ENCODE data around the gene NCF4.
A peak's percentile ranks its signal among the peaks of the same experiment; 100 is the strongest.

The NCF4 gene

DNA sequence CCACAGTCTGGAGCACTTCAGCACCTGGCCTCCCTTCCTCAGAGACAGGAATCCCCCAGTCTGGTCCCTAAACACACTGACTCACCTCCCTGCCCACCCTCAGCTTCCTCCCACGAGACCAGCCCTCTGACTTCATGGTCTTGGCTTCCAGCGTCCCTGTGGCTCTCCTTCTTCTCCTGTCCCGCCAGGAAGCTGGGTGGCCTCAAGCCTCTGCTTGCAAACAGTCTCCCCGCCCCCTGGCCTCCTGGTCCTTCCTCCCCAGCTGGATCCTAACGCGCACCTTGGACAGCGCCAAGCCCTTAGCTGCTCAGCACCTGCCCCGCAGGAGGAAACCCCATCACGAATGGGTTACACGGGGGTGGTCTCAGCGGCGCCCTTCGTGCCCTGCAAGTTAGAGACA lies 4.5 kb downstream of the NCF4 start:
- no peak for DNase-seq

DNA sequence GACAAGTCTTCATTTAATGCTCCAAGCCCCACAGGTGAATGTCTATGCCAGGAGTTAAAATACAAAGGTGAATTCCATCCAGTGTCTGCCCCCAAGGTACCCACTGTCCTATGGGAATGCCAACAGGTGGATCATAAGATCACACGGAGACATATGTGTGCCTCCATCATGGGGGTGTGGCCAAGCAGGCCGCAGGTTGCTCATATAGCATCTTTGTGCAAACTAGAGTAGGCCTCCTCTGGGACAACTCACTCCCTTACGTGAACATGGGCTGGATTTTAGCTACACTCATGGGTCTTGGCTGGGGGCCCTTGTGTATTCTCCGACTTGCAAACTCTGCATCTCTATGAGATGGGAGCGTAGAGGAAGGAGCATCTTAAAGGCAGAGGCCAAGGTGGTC lies 6.9 kb downstream of the NCF4 start:
- DNase-seq, result no peak

GRCh38 chr22:36868546-36869181 lies 7.9 kb downstream of the NCF4 start:
- DNase-seq, result no peak

- DNase-seq, result no peak
Observed at GRCh38 chr22:36870250-36870649, 9.4 kb downstream of the NCF4 start.

- no peak for DNase-seq
Observed at GRCh38 chr22:36871669-36872081, 10.9 kb downstream of the NCF4 start.

DNA sequence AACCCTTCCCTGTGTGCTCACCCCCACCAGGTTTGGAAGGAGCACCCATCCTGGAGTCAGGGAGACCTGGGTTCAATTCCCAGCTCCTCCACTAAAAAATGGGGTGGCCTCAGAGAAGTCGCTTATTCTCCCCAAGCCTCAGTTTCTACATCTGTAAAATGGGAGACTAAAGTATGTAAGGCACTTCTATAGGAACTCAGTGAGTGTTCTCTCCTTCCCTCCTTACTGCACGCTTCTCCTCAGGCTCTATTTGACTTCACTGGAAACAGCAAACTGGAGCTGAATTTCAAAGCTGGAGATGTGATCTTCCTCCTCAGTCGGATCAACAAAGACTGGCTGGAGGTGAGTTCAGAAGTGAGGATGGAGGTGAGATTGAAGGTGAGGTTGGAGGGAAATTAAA lies 11.3 kb downstream of the NCF4 start:
- no peak for DNase-seq

- no peak for DNase-seq
Observed at GRCh38 chr22:36872866-36873498, 12.2 kb downstream of the NCF4 start.

DNA sequence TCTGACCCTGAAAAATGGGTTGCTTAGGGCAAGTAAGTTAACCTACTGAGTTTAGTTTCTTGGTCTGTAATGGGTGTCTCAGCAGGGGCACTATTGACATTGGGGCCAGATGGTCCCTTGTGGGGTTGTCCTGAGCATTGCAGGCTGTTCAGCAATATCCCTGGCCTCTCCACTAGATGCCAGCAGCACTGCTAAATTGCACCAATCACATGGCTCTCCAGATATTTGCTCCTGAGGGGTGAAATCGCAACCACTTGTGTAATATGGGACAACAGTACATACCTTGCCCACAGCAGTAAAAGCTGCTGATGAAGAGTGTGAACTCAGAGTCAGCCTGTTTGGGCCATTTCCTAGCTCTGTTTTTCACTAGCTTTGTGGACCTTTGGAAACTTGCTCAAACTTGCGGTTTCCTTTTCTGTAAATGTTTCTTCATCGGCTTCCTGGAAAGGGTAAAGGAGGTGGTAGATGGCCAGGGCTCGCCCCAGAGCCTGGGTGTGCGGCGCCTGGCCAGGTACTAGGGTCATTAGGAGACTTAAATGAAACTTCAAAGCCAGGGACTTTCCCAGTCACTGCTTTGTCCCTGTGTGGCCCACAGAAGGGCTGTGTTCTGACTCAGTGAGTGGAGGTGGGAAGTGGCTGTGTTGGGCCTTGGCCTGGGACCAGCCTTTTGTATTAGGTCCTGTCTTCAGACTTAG lies 13.0 kb downstream of the NCF4 start:
- DNase-seq, result peak; percentile 59 to 66

DNA sequence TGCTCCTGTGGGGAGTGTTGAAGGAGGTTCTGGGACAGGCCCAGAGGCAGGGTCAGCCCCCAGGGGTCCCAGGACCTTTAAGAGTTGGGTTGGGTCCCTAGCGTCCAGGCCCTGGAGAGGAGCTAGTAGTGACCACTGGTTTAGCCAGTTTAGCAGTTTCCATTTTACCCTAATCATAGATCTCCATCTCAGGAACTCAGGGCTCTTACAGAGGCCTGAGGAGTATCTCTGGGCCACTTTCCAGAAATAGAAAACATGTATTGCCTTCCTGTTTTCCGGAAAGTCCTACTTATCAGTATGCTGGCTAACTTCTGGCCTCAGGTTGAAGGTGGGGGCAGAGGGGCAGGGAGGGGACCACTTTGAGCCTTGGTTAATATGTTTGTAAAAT lies 13.5 kb downstream of the NCF4 start:
- no peak for DNase-seq

DNA sequence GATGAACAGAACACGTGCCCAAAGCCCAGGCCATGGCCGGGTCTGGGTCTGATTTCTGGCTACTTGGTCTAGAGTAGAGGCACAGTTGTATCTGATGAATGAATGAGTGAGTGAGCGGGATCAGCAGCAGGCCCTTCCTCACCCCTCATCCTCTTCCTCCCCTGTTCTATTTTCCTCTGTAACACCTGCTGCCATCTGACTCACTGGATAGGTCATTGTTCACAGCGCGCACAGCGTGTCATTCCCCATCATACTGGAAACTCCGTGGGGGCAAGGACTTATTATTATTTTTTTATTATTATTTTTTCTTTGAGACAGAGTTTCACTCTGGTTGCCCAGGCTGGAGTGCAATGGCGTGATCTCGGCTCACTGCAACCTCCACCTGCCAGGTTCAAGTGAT lies 13.9 kb downstream of the NCF4 start:
- DNase-seq, result no peak

DNA sequence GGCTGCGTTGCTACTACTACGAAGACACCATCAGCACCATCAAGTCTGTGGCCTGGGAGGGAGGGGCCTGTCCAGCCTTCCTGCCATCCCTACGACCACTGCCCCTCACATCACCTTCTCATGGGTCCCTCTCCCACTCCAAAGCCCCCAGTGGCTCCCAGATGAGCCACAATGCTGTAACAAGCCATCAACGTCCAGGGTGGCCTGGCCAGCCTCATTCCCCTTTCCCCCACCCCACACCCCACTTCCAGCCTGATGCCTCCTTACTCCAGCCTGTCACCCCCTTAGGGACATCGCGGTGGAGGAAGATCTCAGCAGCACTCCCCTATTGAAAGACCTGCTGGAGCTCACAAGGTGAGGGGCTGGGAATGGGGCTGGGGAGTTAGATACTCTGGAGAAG lies 14.9 kb downstream of the NCF4 start:
- no peak for DNase-seq

GRCh38 chr22:36879775-36880174 lies 19.0 kb downstream of the NCF4 start:
- DNase-seq, result no peak

DNA sequence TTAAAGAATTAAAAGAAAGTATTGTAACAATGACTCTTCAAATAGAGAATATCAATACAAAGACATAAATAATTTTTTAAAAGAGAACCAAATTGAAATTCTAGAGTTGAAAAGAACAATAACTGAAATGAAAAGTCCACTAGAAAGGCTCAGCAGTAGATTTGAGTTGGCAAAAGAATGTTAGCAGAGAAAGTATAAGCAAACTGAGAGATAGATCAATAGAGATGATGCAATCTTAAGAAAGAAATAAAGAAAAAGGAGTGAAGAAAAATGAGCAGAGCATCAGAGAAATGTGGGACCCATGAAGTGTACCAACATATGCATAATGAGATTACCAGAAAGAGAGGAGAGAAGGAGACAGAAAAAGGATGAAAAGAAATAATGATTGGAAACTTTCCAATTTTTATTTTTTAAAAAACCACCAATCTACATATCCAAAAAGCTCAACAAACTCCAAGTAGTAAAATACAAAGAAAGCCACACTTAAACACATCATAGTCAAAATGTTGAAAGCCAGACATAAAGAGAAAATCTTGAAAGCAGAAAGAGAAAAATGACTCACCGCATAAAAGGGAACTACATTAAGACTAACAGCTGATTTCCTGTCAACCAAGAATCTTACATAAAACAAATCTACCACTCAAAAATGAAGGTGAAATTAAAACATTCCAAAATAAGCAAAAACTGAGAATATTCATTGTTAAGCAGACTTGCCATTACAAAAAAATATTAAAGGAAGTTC lies 20.9 kb downstream of the NCF4 start:
- no peak for DNase-seq

DNA sequence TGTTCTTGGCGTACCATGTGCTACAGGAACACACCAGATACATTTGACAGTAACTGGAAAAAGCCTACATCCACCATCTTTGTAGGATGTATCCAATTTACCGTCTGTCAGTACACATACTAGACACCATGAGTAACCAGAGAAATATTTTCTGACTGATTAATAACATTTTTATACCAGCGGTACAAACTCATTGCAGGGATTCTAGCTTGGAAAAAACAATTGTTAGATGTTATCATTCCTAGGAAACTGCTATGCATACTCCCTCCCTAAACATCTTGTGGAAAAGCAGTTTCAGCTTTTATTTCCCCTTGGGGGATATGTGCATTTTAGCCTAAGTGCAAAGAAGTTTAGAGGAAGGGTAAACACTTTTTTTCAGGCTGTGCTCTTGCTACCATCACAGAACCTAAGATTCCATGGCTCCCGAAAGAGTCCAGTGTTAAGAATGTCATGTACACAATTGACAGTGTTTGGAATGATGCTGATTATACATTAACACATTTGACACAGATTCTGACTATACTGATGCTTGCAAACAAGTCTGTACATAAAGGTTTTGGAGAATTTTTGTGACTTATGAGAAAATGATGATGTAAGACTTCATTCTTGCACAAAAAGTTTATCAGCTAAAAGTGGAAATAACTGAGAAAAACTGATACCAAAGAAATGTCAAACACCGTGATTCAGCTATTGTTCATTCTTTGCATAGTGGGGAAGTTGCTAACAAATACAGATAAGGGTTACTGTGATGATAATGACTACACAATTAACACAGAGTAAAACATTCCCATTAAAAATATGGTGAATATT lies 23.7 kb downstream of the NCF4 start:
- no peak for DNase-seq

DNA sequence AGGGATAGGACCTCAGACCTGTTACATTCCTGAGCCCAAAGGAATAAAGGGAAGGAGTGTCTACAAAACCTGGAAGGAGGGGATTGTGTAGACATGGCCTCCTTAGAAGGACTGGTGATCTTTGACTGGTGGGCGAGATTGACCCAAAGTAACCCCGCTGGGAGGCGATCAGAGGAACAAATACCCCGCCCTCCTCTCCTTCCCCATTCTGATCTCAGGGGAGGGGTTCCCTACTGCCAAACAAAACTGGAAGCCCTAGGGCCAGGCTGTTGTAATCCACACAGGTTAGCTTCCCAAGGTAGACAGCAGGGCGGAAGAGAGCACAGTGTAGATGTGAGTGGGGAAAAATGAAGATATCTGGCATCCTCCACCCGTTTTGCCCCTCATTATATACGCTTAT lies 24.7 kb downstream of the NCF4 start:
- peak in 1 of 2 donors; percentile 15 for DNase-seq

DNA sequence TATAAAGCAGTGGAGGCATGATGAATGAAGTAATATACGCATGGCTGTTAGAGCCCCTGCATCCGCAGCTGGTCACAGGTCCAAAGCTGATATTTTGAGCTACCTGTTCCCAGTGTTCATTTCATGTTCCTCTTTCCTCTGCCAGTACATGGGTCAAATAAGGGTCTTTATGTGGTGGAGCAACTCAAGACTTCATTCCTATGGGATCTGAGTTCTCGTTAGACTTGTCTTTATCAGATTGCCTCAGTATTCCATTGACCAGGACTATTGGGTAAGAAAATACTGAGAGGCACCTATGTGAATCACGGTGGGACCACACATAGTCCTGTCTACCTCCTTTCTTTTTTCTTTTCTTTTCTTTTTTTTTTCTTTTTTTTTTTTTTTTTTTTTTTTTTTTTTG lies 25.2 kb downstream of the NCF4 start:
- no peak for DNase-seq

DNA sequence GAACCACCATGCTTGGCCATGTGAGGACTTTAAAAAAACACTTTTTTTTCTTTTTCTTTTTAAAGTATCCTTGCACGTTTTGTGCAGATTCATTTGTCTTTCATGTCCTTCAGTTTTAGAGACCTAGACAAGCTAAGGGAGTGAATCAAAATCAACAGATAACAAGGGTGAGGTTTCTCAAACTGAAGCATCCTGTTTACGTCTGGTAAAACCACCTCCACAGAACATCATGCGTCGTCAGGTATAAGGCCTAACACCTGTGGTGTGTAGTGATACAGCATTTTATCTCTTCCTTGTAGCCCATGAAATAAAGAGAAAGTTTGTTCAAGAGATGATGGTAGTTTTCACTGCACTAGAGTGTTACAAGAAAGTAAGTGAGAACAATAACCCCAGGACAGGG lies 26.4 kb downstream of the NCF4 start:
- peak in 1 of 2 donors; percentile 40 for DNase-seq

DNA sequence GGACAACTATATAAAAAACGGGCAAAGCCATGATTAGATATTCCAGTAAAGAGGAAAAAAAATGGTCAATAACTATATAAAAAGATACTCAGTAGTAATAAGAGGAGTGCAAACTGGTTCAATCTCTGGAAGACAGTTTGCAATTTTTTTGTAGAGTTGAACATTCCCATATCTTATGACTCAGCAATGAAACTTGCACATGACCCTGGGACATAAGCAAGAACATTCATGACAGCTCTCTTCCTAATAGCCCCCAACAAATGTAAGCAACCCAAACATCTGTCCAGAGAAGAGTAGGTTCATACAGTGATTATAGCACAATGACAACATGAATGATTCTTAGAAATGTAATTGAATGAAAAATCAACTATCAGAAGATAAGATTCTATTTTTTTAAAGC lies 30.8 kb downstream of the NCF4 start:
- no peak for DNase-seq

DNA sequence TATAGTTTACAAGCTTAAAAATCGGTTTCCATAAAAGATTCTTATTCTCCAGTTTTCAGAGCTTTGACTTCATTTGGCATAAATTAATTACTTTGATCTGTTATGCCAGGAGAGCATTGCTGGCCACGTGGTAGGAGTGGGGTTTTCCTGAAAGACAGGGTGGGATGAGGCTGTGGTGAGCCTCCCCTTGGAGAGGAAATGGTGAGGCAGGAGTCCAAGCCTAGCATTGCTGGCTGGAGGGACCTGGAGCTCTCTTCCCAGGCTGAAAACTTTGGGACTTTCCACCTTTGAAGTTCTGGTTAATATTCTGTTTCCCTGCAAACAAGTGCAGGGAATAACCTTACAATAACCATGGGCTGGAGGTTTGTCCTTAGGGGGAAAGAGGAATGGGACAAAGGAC lies 31.5 kb downstream of the NCF4 start:
- DNase-seq, result no peak

DNA sequence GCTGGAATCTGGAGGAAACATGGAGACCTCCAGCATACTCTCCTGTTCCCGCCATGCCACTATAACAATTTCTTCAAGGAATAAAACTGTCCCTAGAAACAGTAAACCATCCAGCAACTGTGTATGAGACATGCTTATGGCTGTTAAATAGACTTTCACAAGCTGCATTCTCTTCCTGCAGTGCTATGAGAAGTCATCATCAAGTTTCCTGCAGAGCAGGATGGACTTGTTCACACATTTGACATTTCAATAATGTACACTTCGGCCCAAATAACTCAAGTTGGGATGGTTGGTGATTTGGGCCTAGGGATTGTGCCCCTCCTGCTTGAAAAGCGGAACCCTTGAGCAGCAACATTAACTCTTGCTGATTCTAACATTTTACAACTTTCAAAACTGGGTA lies 32.5 kb downstream of the NCF4 start:
- DNase-seq, result no peak

DNA sequence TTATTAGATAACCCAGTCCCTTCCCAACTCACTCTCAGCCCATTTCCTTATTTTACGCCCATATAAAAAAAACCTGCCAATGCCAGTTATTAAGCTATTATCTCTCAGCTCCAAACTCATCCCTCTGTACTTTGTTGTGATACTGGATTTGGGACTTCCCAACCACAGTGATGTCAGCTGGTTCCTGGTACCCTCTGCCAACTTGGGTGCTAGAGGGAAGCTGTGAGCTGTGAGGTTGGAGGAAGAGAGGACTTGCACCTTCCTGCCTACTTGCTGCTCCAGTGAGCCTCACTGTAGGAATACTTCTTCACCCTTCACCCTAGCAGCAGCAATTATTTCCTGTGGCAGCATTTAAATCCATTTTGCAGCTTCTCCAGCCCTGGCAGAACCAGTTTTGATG lies 33.5 kb downstream of the NCF4 start:
- DNase-seq, result no peak

- no peak for DNase-seq
Observed at GRCh38 chr22:36897611-36898010, 36.8 kb downstream of the NCF4 start.

DNA sequence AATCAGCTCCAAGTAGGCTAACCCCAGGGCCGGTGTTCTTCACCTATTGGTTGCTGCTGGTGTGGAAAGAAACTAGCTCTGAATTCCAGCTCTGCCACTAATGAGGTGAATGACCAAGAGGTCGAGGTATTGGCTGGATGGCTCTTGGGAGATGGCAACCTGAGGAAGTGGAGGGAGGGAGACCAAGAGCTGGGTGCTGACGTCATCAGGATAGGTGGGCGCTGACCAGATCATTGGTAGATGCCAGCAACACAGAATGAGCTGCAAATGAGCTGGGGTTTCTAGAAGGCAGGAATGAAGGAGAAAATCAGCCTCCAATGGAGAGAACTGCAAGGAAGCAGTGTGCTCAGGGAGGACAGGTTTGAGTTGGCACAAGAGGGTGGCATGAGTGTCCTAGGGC lies 37.9 kb downstream of the NCF4 start:
- DNase-seq, result no peak
